Right hindlimb (tissue), 1 donor: ENCODE measurements around the gene BSG.
"Not testable (repeated sequence)": the region's sequence is repeated elsewhere in the genome, so short reads cannot be mapped to it uniquely, and the experiment has no call there.

ENCODE experiments used
- DNase-seq: peaks from one replicate; pipeline ENCODE4 v3.0.0-alpha.2; 2018

BSG gene

DNA sequence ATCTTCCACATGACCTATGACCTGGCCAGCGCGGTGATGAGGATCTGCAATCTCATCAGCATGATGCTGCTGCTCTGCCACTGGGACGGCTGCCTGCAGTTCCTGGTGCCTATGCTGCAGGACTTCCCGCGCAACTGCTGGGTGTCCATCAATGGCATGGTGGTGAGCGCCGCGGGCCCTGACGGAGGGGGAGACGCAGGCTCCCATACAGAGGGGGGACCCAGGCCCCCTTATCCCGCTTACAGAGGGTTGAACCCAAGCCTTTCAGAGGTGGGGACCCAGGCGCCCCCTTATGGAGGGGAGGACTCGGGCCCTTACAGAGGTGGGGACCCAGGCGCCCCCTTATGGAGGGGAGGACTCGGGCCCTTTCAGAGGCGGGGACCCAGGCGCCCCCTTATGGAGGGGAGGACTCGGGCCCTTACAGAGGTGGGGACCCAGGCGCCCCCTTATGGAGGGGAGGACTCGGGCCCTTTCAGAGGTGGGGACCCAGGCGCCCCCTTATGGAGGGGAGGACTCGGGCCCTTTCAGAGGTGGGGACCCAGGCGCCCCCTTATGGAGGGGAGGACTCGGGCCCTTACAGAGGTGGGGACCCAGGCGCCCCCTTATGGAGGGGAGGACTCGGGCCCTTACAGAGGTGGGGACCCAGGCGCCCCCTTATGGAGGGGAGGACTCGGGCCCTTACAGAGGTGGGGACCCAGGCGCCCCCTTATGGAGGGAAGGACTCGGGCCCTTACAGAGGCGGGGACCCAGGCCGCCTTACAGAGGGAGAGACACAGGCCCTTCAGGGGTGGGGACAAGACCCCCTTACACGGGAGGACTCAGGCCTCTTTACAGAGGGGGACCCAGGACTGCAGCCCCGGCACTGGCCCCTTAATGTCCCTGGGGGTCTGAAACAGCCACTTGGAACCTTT, 32.9 kb downstream of the BSG start:
- not testable (repeated sequence) for DNase-seq

DNA sequence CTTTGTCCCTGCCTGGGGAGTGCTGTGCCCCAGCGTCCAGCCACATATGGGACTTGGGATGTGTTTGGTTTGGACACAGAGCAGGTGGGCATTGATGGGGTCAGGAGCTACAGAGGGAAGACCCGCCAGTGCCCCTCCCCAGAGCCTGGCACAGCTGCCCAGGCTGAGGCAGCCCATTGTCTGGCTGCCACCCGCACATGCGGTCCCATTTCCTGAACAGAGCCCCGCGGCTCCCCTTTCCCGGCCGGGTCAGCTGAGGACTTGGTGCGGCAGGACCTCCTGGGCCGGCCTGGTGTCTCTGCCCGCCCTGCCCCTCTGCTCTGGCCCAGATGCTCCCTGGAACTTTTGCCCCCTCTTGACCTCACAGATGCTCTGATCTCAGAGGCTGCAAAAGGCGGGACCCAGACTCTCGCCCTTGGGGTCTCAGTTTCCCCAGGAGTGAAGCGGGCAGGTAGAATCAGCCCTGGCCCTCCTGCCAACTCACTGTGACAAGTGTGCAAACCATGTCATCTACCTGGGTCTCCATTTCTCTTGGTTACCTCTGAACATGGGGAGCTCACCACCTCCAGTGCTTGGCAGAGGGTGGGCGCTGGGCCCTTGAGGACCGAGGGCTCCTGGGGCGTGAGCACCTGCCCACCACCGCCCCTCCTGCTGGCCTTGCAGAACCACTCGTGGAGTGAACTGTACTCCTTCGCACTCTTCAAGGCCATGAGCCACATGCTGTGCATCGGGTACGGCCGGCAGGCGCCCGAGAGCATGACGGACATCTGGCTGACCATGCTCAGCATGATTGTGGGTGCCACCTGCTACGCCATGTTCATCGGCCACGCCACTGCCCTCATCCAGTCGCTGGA, 35.1 kb downstream of the BSG start:
- DNase-seq = no peak

GRCh38 chr19:608155-609003, 36.0 kb downstream of the BSG start:
- no peak for DNase-seq

DNA sequence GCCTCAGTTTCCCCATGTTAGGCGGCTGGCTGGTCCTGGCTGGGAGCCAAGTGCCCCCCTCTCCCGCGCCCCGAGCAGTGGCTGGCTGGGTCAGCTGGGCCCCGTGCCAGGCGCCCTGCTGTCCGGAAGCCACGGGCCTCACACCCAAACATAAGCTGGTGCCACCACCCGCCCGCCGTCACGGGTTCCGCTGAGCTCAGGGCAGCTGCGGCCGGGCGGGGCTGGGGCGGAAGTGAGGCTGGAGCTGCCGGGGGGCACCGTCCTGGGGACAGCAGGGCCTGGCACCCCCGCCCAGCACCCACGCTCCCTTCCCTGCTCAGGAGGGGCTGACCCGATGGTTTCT, 36.6 kb downstream of the BSG start:
- no peak for DNase-seq

GRCh38 chr19:610071-610800, 37.8 kb downstream of the BSG start:
- DNase-seq = no peak

DNA sequence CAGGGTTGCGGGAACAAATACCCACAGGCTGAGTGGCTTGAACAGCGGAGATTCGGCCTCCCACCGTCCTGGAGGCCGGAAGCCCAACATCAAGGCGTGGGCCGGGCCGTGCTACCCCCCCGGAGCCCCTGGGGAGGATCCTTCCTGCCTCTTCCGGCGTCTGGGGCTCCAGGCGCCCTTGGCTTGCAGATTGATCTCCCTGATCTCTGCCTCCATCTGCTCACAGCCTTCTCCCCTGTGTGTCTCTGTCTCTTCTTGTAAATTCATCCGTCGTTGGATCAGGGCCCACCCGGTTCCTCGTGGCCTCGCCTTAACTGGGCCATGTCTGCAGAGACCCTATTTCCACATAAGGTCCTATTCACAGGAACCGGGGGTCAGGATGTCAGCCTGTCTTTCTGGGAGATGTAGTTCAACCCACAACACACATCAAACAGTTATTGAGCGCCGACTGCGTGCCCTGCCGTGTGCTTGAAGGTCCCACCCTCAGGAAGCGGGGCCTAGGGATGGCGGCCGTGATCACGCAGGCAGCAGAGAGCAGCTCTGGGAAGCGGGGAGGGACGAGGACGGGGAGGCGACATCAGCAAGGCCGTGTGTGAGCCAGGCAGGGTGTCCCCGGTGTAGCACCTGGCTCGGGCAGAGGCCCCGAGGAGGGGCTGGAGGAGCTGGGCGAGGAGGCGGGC, 38.5 kb downstream of the BSG start:
- DNase-seq = peak; percentile 66

- DNase-seq = no peak
Measured at GRCh38 chr19:611481-611868, 39.1 kb downstream of the BSG start.

DNA sequence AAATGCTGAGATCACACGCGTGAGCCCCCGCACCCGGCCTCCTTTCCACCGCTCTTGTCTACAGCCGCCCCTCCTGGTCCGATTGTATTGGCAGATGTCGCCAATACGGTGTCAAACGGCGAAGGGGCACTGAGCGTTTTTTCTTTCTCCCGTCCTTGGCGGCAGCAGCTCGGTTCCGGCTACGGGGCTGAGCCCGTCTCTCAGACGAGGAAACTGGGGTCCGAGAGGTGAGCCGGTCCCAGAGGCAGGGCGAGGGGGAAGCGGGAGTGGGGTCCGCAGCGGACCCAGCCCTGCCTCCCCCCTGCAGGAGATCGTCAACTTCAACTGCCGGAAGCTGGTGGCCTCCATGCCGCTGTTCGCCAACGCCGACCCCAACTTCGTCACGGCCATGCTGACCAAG, 40.5 kb downstream of the BSG start:
- no peak for DNase-seq

- no peak for DNase-seq
Measured at GRCh38 chr19:613732-614567, 41.6 kb downstream of the BSG start.

GRCh38 chr19:615619-616018, 43.2 kb downstream of the BSG start:
- no peak for DNase-seq

- DNase-seq = no peak
Measured at GRCh38 chr19:616062-616700, 43.8 kb downstream of the BSG start.

DNA sequence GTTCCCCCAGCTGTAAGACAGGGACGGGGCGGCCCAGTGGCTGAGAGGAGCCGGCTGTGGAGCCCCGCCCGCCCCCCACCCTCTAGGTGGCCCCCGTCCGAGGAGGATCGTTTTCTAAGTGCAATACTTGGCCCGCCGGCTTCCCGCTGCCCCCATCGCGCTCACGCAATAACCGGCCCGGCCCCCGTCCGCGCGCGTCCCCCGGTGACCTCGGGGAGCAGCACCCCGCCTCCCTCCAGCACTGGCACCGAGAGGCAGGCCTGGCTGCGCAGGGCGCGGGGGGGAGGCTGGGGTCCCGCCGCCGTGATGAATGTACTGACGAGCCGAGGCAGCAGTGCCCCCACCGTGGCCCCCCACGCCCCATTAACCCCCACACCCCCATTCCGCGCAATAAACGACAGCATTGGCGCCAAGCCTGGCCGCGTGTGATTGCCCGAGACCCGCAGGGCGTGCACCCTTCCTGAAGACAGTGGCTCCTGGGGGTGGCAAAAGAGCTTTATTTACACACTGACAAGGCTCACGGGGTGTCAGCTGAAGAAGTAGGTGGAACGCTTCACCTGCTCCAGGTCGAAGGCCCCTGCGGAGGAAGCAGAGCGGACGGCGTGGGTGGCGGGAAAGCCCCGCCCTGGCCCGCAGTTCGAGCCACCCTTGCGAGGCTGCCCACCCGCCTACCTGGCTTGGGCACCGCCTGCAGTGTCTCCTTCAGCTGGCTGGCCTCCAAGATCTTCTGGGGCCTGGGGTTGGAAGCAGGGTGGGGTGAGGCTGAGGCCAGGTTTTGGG, 44.5 kb downstream of the BSG start:
- DNase-seq = no peak

GRCh38 chr19:617551-618246, 45.3 kb downstream of the BSG start:
- DNase-seq = no peak

- no peak for DNase-seq
Measured at GRCh38 chr19:618247-618619, 45.8 kb downstream of the BSG start.

GRCh38 chr19:618674-619285, 46.4 kb downstream of the BSG start:
- DNase-seq = peak; percentile 11

- no peak for DNase-seq
Measured at GRCh38 chr19:619286-620002, 47.0 kb downstream of the BSG start.

DNA sequence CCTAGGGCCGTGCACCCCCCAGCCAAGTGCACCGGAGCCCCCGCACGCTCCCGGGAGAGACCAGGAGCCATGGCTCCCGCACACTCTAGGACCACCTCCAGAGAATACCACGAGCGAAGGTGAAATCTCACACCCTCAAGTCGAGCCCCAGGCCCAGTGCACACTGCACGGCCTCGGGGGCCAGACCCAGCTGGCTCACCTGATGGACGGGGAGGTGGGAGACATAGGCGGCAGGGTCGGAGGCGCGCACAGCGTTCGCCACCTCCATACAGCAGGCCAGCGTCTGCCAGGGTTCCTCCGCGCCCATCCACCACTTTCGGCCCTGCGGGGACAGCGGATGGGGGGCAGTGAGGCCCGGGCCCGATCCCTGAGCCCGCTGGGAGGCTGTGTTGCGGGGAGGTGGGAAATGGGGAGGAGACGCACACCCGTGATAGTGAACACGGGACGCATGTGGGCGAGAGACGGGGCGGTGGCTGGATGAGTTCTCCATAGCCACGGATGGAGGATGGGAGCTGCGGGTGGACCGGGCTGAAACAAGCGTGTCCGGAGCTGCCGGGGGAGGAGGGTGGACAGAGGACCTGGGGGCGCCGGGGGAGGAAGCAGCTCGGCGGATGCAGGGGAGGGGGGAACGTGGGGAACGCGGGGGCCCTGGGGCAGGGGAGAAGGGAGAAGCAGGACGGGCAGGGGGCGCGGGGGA, 47.9 kb downstream of the BSG start:
- DNase-seq = no peak
